Central memory CD8-positive, alpha-beta T cell (primary cell): ENCODE data around the gene CCT3.

Experiments used
- ATAC-seq: fragments of 150-1000 bp; cut with Tn5 transposase; replicated peaks from 2 replicates; pipeline ENCODE4 v1.10.0; 2022; ENCODE audit warnings: mild to moderate bottlenecking, moderate FRiP score, moderate number of reproducible peaks; ENCODE audit not compliant: poor library complexity, severe bottlenecking; ENCODE audit errors: extremely low read depth
- DNase-seq, 2 donors: peaks; one replicate each; pipeline ENCODE4 v3.0.0; 2021; ENCODE audit warnings: low spot score in 2 of 2
- H3K27ac Mint-ChIP-seq: one replicate; pipeline ENCODE4 v1.8.0; 2022; ENCODE audit warnings: low read depth, mild to moderate bottlenecking, moderate library complexity, mixed read lengths
- H3K27me3 Mint-ChIP-seq: one replicate; pipeline ENCODE4 v1.8.0; 2022; ENCODE audit warnings: mixed read lengths
- H3K36me3 Mint-ChIP-seq: one replicate; pipeline ENCODE4 v1.8.0; 2022; ENCODE audit warnings: mild to moderate bottlenecking, moderate library complexity, mixed read lengths; ENCODE audit not compliant: insufficient read depth
- H3K4me1 Mint-ChIP-seq: one replicate; pipeline ENCODE4 v1.8.0; 2022; ENCODE audit warnings: mixed read lengths
- H3K4me3 Mint-ChIP-seq: one replicate; pipeline ENCODE4 v1.8.0; 2022; ENCODE audit warnings: mild to moderate bottlenecking, moderate library complexity, mixed read lengths
- H3K9me3 Mint-ChIP-seq: one replicate; pipeline ENCODE4 v1.8.0; 2022; ENCODE audit warnings: mixed read lengths

The CCT3 gene

GRCh38 chr1:156338180-156338976, at the start of gene CCT3, which contains the start of gene TSACC:
CCT3 (minus strand) TSS chr1:156338292; CDS start chr1:156338184, 108 bp downstream.
TSACC (plus strand) TSS chr1:156338526; CDS start chr1:156339758, 1,232 bp downstream.
- Mint-ChIP-seq H3K27me3 (no peaks in the 10 kb centered on the region), H3K36me3 (peaks cover 26% of the 10 kb centered on the region)

GRCh38 chr1:156387870-156388173, 49.7 kb upstream of the CCT3 start:
- no peak for DNase-seq
- no peak for ATAC-seq
- H3K36me3 Mint-ChIP-seq: no peaks in the 10 kb centered on the region
- H3K4me1 Mint-ChIP-seq: peaks cover 8% of the 10 kb centered on the region
- no peak overlapping the region for H3K4me3 Mint-ChIP-seq
- no peaks in the 10 kb centered on the region for H3K9me3 Mint-ChIP-seq
- no peak overlapping the region for H3K27ac Mint-ChIP-seq
- peaks cover 29% of the 10 kb centered on the region for H3K27me3 Mint-ChIP-seq

More at GRCh38 chr1:156338180-156338976, at the start of gene CCT3, which contains the start of gene TSACC:
- H3K4me1 Mint-ChIP-seq: peaks cover 37% of the 10 kb centered on the region
- H3K9me3 Mint-ChIP-seq: no peaks in the 10 kb centered on the region
- peak within 1 kb of the TSS; percentile 86 for H3K27ac Mint-ChIP-seq
- peak within 1 kb of the TSS; percentile 96 for H3K4me3 Mint-ChIP-seq
- ATAC-seq (peak; percentile 95), DNase-seq (peak; percentile 99)

GRCh38 chr1:156386949-156387869, 49.1 kb upstream of the CCT3 start:
- peaks cover 8% of the 10 kb centered on the region for H3K4me1 Mint-ChIP-seq
- H3K9me3 Mint-ChIP-seq: no peaks in the 10 kb centered on the region
- H3K27ac Mint-ChIP-seq: no peak overlapping the region
- DNase-seq (no peak), ATAC-seq (no peak)
- H3K27me3 Mint-ChIP-seq: peaks cover 29% of the 10 kb centered on the region
- no peaks in the 10 kb centered on the region for H3K36me3 Mint-ChIP-seq
- no peak overlapping the region for H3K4me3 Mint-ChIP-seq

GRCh38 chr1:156386134-156386901, 48.2 kb upstream of the CCT3 start:
- Mint-ChIP-seq H3K4me3 (no peak overlapping the region), H3K27me3 (peaks cover 29% of the 10 kb centered on the region), H3K36me3 (no peaks in the 10 kb centered on the region), H3K27ac (no peak overlapping the region), H3K9me3 (no peaks in the 10 kb centered on the region), H3K4me1 (peaks cover 8% of the 10 kb centered on the region)
- DNase-seq (no peak), ATAC-seq (no peak)

DNA sequence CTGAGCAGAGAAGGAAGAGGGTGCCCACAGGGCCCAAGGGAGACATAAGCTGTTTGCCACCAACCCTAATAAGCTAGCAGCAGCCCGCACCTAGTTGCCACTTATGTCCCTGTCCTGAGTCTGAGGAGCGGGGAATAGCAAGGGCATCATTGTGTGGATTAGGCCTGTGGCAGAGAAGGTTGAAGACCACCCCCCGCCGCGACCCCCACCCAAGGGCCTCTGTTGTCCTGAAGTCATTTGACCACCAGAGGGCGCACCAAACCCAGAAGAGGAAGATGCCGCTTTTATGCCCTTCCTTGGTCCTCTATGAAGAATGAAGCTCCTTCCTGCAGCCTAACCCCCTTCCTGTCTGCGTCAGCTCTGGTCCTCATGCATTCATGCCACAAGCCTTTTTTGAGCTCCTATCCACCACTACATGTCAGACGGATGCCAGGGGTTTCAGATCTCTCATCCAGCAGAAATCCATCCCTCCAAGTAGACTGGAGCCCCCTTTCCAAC, 47.5 kb upstream of the CCT3 start:
- Mint-ChIP-seq H3K27me3 (peaks cover 21% of the 10 kb centered on the region), H3K36me3 (no peaks in the 10 kb centered on the region), H3K4me3 (no peak overlapping the region), H3K9me3 (no peaks in the 10 kb centered on the region), H3K4me1 (peaks cover 8% of the 10 kb centered on the region), H3K27ac (no peak overlapping the region)
- DNase-seq: peak; percentile 57 to 63
- ATAC-seq: peak; percentile 83

- DNase-seq (no peak), ATAC-seq (no peak)
- H3K27me3 Mint-ChIP-seq: peaks cover 12% of the 10 kb centered on the region
- H3K27ac Mint-ChIP-seq: no peak overlapping the region
- H3K4me1 Mint-ChIP-seq: peaks cover 8% of the 10 kb centered on the region
- H3K4me3 Mint-ChIP-seq: no peak overlapping the region
- no peaks in the 10 kb centered on the region for H3K36me3 Mint-ChIP-seq
- H3K9me3 Mint-ChIP-seq: no peaks in the 10 kb centered on the region
Measured at GRCh38 chr1:156384658-156385057, 46.6 kb upstream of the CCT3 start.

- Mint-ChIP-seq H3K27me3 (peaks cover 6% of the 10 kb centered on the region), H3K9me3 (no peaks in the 10 kb centered on the region), H3K4me3 (no peak overlapping the region), H3K4me1 (peaks cover 8% of the 10 kb centered on the region), H3K27ac (no peak overlapping the region), H3K36me3 (no peaks in the 10 kb centered on the region)
- ATAC-seq (no peak), DNase-seq (no peak)
Measured at GRCh38 chr1:156384007-156384406, 45.9 kb upstream of the CCT3 start.

- DNase-seq (peak; percentile 28 to 42), ATAC-seq (peak; percentile 66)
- no peaks in the 10 kb centered on the region for H3K36me3 Mint-ChIP-seq
- no peaks in the 10 kb centered on the region for H3K9me3 Mint-ChIP-seq
- H3K27ac Mint-ChIP-seq: no peak overlapping the region
- H3K4me1 Mint-ChIP-seq: peaks cover 8% of the 10 kb centered on the region
- no peak overlapping the region for H3K4me3 Mint-ChIP-seq
- no peaks in the 10 kb centered on the region for H3K27me3 Mint-ChIP-seq
Measured at GRCh38 chr1:156383023-156383422, 44.9 kb upstream of the CCT3 start.

- Mint-ChIP-seq H3K27me3 (no peaks in the 10 kb centered on the region), H3K4me3 (no peak overlapping the region), H3K27ac (no peak overlapping the region), H3K4me1 (peaks cover 8% of the 10 kb centered on the region), H3K36me3 (no peaks in the 10 kb centered on the region), H3K9me3 (no peaks in the 10 kb centered on the region)
- ATAC-seq: no peak
- no peak for DNase-seq
Measured at GRCh38 chr1:156382561-156382960, 44.5 kb upstream of the CCT3 start.

DNA sequence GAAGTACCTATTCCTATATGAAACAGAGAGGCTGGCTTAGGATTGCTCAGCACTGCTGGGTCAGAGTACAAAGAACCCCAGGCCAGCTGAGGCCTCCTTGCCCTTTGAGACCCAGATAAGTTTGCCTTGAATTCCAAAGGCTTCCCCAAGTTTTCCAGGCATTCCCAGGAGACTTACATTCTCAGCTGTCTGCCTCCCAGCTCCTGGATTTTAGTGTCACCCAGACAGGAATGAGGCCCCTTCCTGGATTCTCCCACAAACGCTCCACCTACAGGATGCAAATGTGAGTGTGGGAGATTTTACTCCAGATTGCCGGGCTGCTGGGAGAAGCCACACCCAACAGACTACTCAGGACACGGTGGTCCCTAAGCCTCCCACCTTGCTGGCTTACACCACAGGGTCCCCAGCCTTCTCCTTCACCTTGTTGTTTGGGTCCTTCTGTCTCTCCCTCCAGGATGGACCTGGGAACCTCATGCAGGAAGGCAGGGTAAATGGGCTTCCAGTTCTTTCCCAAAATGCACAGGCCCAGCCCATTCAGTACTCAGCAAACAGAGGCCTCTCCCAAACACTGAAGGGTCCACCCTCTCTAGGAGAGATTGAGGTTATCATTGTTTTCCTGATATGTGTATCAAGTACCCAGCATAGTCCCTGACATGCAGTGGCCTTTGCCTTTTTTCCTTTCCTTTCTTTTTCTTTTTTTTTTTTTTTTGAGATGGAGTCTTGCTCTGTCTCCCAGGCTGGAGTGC, 41.5 kb upstream of the CCT3 start:
- no peak for ATAC-seq

GRCh38 chr1:156378557-156378956, 40.5 kb upstream of the CCT3 start:
- ATAC-seq (no peak), DNase-seq (no peak)
- Mint-ChIP-seq H3K9me3 (no peaks in the 10 kb centered on the region), H3K4me3 (no peak overlapping the region), H3K27me3 (peaks cover 8% of the 10 kb centered on the region), H3K36me3 (no peaks in the 10 kb centered on the region), H3K4me1 (no peaks in the 10 kb centered on the region), H3K27ac (no peak overlapping the region)

More for the DNA sequence above, 41.5 kb upstream of the CCT3 start:
- no peaks in the 10 kb centered on the region for H3K4me1 Mint-ChIP-seq
- peaks cover 7% of the 10 kb centered on the region for H3K27me3 Mint-ChIP-seq
- no peaks in the 10 kb centered on the region for H3K9me3 Mint-ChIP-seq
- H3K4me3 Mint-ChIP-seq: no peak overlapping the region
- H3K27ac Mint-ChIP-seq: no peak overlapping the region
- H3K36me3 Mint-ChIP-seq: no peaks in the 10 kb centered on the region
- no peak for DNase-seq
